Camera-type eye (tissue), 1 donor: ENCODE measurements around the gene HPS6. TPM values are rescaled to one million over a fixed set of nuclear protein-coding genes. Genes with fewer than 3 reads are reported as not detected.

Experiments
- total RNA-seq: library from RNA; depleted of rRNA; stranded (reverse); fragments of >200 nt; gene quantifications from one replicate; pipeline ENCODE4 v1.2.3, GENCODE V29; 2014

Gene HPS6
- 20.0 TPM for total RNA-seq

DNA sequence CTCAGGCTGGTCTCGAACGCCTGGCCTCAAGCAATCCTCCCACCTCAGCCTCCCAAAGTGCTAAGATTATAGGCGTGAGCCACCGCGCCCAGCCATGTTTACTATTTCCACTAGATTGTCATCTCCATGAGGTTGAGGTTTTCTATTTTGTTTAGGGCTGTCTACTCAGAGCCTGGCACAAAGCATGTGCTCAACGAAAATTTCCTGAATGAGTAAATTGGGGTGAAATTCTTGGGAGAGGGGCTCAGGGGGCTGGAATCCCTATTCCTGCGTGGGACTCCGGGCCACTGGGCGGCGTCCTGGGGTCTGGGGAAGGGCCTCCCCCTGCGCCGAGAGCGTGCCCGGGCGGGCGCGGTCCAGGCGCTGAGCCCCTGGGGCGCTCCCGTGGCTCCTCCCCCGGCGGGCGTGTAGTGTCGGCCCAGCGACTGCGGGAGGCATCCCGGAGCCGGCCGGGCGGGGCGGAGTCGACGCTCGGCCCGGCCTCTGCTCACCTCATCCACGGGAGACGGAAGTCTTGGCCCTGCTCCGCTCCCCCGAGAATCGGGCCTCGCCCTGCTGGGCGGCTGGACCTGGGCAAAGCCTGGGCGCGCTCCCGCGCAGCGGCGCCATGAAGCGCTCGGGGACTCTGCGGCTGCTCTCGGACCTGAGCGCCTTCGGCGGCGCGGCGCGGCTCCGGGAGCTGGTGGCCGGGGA lies at the start of gene HPS6:
HPS6 (plus strand) TSS at position 482 of the 693 bp plus-strand sequence; CDS start at position 608, 126 bp downstream.

DNA sequence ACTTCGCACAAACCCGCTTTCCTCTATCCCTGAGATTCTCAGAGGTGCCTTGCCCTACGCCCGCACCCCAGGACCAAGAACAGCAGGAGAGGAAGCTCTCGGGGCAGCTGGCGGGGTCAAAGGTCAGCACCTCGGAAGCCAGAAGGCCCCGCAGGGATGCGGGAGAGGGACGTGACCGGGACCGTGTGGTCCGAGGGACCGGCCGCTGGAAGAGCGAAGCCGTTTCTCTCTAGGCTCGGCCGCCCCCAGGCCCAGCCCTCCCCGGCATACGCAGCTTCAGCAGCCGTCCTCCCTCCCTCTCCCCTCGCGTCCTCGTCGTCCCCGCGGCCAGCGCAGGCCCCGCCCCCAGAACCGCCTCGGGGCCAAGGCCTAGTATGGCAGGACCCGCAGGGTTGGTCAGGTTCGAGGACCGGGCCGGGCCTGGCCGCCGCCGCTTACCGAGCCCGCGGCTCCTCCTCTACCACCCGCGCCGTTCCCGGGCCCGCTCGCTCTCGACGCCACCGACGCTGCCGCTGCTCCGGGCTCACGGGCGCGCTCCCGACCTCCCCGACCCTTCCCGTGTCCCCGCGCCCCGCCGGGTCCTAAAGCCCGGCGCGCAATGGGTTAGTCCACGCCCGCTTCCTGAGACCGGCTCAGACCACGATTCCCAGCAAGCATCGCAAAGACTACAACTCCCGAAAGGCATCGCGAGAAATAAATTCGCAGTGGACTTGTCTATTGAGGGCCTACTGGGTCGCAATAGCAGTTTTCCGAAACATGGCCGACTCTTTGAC lies 9.3 kb upstream of the HPS6 start, which contains the start of gene ARMH3:
ARMH3 (minus strand) TSS at position 527 of the 773 bp plus-strand sequence. CDS start 16,059 bp downstream, outside the sequence.

Other genes starting within 250 kb of the HPS6 start
- 360 TPM for gene OGA, start 246.9 kb upstream of the HPS6 start, total RNA-seq
- gene KCNIP2, start 221.5 kb upstream of the HPS6 start, total RNA-seq, result 12.5 TPM
- gene ARMH3, start 9.2 kb upstream of the HPS6 start, total RNA-seq, result 25.2 TPM
- 78.5 TPM for gene LDB1, start 55.0 kb downstream of the HPS6 start, total RNA-seq
- 18.4 TPM for gene PPRC1, start 67.7 kb downstream of the HPS6 start, total RNA-seq
- 42.1 TPM for gene NOLC1, start 87.0 kb downstream of the HPS6 start, total RNA-seq
- 0.66 TPM for gene ELOVL3, start 160.9 kb downstream of the HPS6 start, total RNA-seq
- 2.1 TPM for gene PITX3, start 176.2 kb downstream of the HPS6 start, total RNA-seq
- 46.9 TPM for gene GBF1, start 180.2 kb downstream of the HPS6 start, total RNA-seq